A673 (cell line): Measurements from ENCODE around the gene C10orf90. TPM values are rescaled to one million over a fixed set of nuclear protein-coding genes. Genes with fewer than 3 reads are reported as not detected.

ENCODE experiments used
- BruUV-seq: library from RNA; stranded (reverse); fragments of 400-500 nt; replicated peaks from 2 replicates; lab custom pipeline; 2021; lab: Mats Ljungman, UMichigan
- CTCF ChIA-PET: fragments of 300-600 bp; sonication (Branson Sonifier 250); formaldehyde crosslinking; loops from one replicate; lab custom pipeline; 2022; ENCODE audit warnings: antibody characterized with exemption; lab: Charles Lee
- POLR2A ChIA-PET: fragments of 300-600 bp; sonication (Branson Sonifier 250); formaldehyde crosslinking; loops from one replicate; lab custom pipeline; 2022; ENCODE audit warnings: antibody characterized with exemption; ENCODE audit not compliant: low non-redundant PET; lab: Charles Lee
- DNase-seq: peaks from one replicate; pipeline ENCODE4 v3.0.0-alpha.2; 2015; ENCODE audit warnings: low spot score
- H3K27ac ChIP-seq: fragments of 200-600 bp; sonication (generic); 2 replicates; pipeline ENCODE4 v1.5.1; 2016; ENCODE audit warnings: mixed run types, low read depth, mild to moderate bottlenecking, mixed read lengths, antibody characterized with exemption, low read length; ENCODE audit not compliant: poor library complexity, severe bottlenecking
- H3K27me3 ChIP-seq: fragments of 200-600 bp; sonication (generic); replicated peaks from 2 replicates; pipeline ENCODE4 v1.6.1; 2017; ENCODE audit warnings: mixed run types, low read depth, mild to moderate bottlenecking, mixed read lengths, antibody characterized with exemption, low read length; ENCODE audit not compliant: insufficient read depth, poor library complexity
- H3K36me3 ChIP-seq: fragments of 200-600 bp; sonication (generic); 2 replicates; pipeline ENCODE4 v1.6.1; 2016; ENCODE audit warnings: mixed run types, mild to moderate bottlenecking, mixed read lengths, antibody characterized with exemption, low read length; ENCODE audit not compliant: insufficient read depth, poor library complexity, severe bottlenecking
- H3K4me1 ChIP-seq: fragments of 200-600 bp; sonication (generic); 2 replicates; pipeline ENCODE4 v1.6.1; 2017; ENCODE audit warnings: mixed run types, mild to moderate bottlenecking, mixed read lengths, antibody characterized with exemption, low read length; ENCODE audit not compliant: insufficient read depth, poor library complexity, severe bottlenecking
- H3K4me3 ChIP-seq: fragments of 200-600 bp; sonication (generic); 2 replicates; pipeline ENCODE4 v1.5.1; 2016; ENCODE audit warnings: low read depth, mixed run types, mild to moderate bottlenecking, mixed read lengths, low read length; ENCODE audit not compliant: poor library complexity, severe bottlenecking
- H3K9me3 ChIP-seq: fragments of 200-600 bp; sonication (generic); 2 replicates; pipeline ENCODE4 v1.6.1; 2016; ENCODE audit warnings: mixed run types, low read depth, mild to moderate bottlenecking, mixed read lengths, antibody characterized with exemption, low read length; ENCODE audit not compliant: poor library complexity, severe bottlenecking
- EZH2 ChIP-seq: fragments of 200-600 bp; sonication (generic); IDR thresholded peaks from 2 replicates; pipeline ENCODE4 v1.6.1; 2017; ENCODE audit warnings: borderline replicate concordance, low read depth, mild to moderate bottlenecking, mixed read lengths, antibody characterized with exemption, low read length; ENCODE audit not compliant: poor library complexity, severe bottlenecking
- intact Hi-C: fragments of 100-400 bp; cut with micrococcal nuclease; formaldehyde crosslinking; loops from one replicate; pipeline ENCODE4 v1.10.0; 2022; ENCODE audit not compliant: unreplicated experiment
- total RNA-seq: library from RNA; stranded (reverse); gene quantifications from 2 replicates; pipeline ENCODE4 v1.2.3, GENCODE V29; 2021
- TF ChIP-seq, protein P1 (sequence below): fragments of 300-800, 200-600 bp; sonication (generic); conservative IDR thresholded peaks from 2 replicates; pipeline ENCODE4 v1.5.1; 2017; ENCODE audit warnings: low read depth, mild to moderate bottlenecking, antibody characterized with exemption, low read length, moderate library complexity, mixed read lengths

Gene C10orf90
- total RNA-seq, 1 experiment from 2014 or later: not detected

DNA sequence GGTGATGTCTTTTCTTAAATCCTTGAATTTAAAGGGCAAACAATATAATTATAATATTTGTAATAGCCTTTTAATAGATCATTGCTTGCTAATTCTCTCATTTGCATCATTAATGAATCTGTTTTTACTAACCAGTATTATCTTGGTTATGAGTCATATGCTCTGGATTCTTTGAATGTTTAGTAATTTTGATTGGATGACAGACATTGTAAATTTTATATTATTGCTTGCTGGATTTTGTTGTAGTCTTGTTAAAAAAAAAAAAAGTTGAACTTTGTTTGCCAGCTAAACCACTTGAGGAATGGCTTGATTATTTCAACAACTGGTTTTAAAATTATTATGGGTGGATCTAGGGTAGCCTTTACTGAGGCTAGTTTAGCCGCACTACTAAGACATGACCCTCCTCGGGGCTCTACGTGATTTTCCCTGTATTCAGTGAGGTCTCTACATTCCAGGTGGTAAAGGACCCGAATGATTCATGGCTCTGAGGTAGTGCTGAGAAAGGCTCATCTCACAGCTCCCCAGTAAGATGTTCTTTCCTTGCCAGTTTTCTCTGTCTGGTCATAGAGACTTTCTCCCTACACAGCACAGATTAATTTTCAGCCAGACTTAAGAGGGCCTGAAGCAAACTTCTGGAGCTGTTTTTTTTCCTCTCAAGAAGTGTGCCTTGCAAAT is 8.5 kb downstream of the C10orf90 start:
- TF ChIP-seq, protein P1, sequence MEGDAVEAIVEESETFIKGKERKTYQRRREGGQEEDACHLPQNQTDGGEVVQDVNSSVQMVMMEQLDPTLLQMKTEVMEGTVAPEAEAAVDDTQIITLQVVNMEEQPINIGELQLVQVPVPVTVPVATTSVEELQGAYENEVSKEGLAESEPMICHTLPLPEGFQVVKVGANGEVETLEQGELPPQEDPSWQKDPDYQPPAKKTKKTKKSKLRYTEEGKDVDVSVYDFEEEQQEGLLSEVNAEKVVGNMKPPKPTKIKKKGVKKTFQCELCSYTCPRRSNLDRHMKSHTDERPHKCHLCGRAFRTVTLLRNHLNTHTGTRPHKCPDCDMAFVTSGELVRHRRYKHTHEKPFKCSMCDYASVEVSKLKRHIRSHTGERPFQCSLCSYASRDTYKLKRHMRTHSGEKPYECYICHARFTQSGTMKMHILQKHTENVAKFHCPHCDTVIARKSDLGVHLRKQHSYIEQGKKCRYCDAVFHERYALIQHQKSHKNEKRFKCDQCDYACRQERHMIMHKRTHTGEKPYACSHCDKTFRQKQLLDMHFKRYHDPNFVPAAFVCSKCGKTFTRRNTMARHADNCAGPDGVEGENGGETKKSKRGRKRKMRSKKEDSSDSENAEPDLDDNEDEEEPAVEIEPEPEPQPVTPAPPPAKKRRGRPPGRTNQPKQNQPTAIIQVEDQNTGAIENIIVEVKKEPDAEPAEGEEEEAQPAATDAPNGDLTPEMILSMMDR: no peak
- no peak for TF ChIP-seq EZH2
- POLR2A ChIA-PET: no interaction called here
- DNase-seq: no peak

DNA sequence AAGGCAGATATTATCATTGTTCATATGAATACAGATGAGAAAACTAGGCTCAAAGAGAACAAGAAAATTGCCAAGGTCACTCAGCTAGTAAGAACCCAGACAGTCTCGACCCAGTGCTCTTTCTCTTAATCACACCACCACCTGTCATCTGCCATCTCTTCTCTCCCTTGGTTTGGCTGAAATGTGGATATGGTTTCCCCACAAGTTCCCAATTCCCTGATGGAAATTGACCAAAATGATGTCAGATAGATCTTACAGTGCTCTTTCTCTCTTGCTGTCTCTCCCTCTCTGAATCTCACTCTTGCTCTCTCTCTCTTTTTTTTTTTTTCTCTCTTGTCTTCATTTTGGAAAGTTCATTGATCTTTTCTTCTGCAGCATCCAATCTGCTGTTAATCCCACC is 9.1 kb downstream of the C10orf90 start:
- no peaks in the 10 kb centered on the region for H3K9me3 ChIP-seq
- H3K27ac ChIP-seq: no peak overlapping the region
- H3K4me1 ChIP-seq: peaks cover 8% of the 10 kb centered on the region
- BruUV-seq: no TSS peak
- TF ChIP-seq, protein P1: no peak
- no peak for TF ChIP-seq EZH2
- no peak for DNase-seq
- no peaks in the 10 kb centered on the region for H3K36me3 ChIP-seq
- POLR2A ChIA-PET: no interaction called here
- no peak overlapping the region for H3K4me3 ChIP-seq
- CTCF ChIA-PET: no interaction called here
- H3K27me3 ChIP-seq: no peaks in the 10 kb centered on the region
- intact Hi-C loops: no loop called here

More for the DNA sequence above, 8.5 kb downstream of the C10orf90 start:
- peaks cover 8% of the 10 kb centered on the region for H3K4me1 ChIP-seq
- H3K36me3 ChIP-seq: no peaks in the 10 kb centered on the region
- H3K4me3 ChIP-seq: no peak overlapping the region
- H3K27me3 ChIP-seq: no peaks in the 10 kb centered on the region
- H3K9me3 ChIP-seq: no peaks in the 10 kb centered on the region
- BruUV-seq: no TSS peak
- CTCF ChIA-PET: no interaction called here
- intact Hi-C loops: no loop called here
- H3K27ac ChIP-seq: no peak overlapping the region

DNA sequence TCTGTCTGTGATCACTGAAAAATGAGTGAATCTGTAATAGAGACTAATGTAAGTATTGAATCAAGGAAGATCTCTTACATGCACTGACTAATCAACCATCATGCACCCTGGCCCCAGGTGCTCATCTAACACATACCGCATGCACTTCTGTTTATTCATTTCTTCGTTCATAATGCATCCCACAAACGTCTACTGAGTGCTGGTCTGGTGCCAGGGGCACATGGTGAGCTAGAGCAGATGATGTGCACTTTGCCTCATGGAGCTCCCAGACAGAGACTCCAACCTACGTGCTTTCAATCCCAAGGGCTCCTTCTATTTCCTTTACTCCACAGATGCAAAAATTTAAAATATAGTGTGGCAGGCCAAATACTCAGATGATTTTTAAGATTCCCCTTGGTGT is 10.7 kb downstream of the C10orf90 start:
- H3K4me1 ChIP-seq: peaks cover 8% of the 10 kb centered on the region
- no peaks in the 10 kb centered on the region for H3K36me3 ChIP-seq
- no peak for DNase-seq
- no peak overlapping the region for H3K27ac ChIP-seq
- no peaks in the 10 kb centered on the region for H3K27me3 ChIP-seq
- POLR2A ChIA-PET: no interaction called here
- intact Hi-C loops: no loop called here
- BruUV-seq: no TSS peak
- no peak for TF ChIP-seq EZH2
- CTCF ChIA-PET: no interaction called here
- no peak overlapping the region for H3K4me3 ChIP-seq
- no peaks in the 10 kb centered on the region for H3K9me3 ChIP-seq

DNA sequence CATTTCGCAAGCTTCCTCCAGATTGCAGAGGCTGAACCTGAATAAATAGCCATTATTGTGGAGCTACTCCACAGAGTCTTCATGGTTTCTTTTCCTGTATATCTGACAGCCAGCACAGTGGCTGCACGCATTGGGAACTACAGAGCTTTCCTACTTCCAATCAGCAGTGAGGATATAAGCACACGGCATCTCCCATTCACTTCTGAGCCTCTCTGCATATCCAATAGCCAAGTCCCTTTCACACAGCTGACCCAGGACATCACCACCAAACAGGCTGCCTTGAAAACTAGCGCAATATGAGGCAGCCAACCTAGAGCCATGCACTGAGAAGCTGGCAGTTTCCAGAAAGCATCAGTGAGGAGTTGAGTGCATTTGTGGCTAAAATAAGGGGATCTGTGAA is 11.6 kb downstream of the C10orf90 start:
- peaks cover 8% of the 10 kb centered on the region for H3K4me1 ChIP-seq
- no peaks in the 10 kb centered on the region for H3K36me3 ChIP-seq
- POLR2A ChIA-PET: no interaction called here
- TF ChIP-seq, protein P1: no peak
- no peak for TF ChIP-seq EZH2
- no peaks in the 10 kb centered on the region for H3K9me3 ChIP-seq
- intact Hi-C loops: no loop called here
- H3K27me3 ChIP-seq: no peaks in the 10 kb centered on the region
- CTCF ChIA-PET: no interaction called here
- DNase-seq: no peak
- no peak overlapping the region for H3K4me3 ChIP-seq
- H3K27ac ChIP-seq: no peak overlapping the region
- no TSS peak for BruUV-seq
